Vagina (tissue), 2 donors: Measurements from ENCODE around the gene CHPF. TPM values are rescaled to one million over a fixed set of nuclear protein-coding genes. Genes with fewer than 3 reads are reported as not detected.

Experiments used
- DNase-seq, 2 donors: peaks; one replicate each; pipeline ENCODE4 v3.0.0-alpha.2; 2017; ENCODE audit errors: extremely low spot score in 2 of 2
- H3K27ac ChIP-seq: fragments of 200-600 bp; sonication (generic); one replicate; pipeline ENCODE4 v1.5.1; 2019
- H3K27me3 ChIP-seq: fragments of 200-600 bp; sonication (generic); one replicate; pipeline ENCODE4 v1.5.1; 2019
- H3K36me3 ChIP-seq, 2 donors: fragments of 200-600 bp; sonication (generic); one replicate each; pipeline ENCODE4 v1.5.1; 2017 to 2019
- H3K4me1 ChIP-seq: fragments of 200-600 bp; sonication (generic); one replicate; pipeline ENCODE4 v1.5.1; 2019
- H3K4me3 ChIP-seq, 2 donors: fragments of 200-600 bp; sonication (generic); 1 replicate in 1 of 2; 2 replicates in 1 of 2; pipeline ENCODE4 v1.5.1; 2016 to 2019
- H3K9me3 ChIP-seq: fragments of 200-600 bp; sonication (generic); one replicate; pipeline ENCODE4 v1.5.1; 2019
- POLR2A ChIP-seq, 2 donors: fragments of 450-650 bp; IDR thresholded peaks; one replicate each; pipeline ENCODE4 v1.6.1; 2017; ENCODE audit warnings: antibody characterized with exemption in 2 of 2, mild to moderate bottlenecking in 2 of 2, moderate library complexity in 2 of 2
- POLR2AphosphoS5 ChIP-seq, 2 donors: sonication (generic); formaldehyde crosslinking; IDR thresholded peaks; one replicate each; pipeline ENCODE4 v1.9.0; 2017; ENCODE audit warnings: antibody characterized with exemption in 2 of 2, mild to moderate bottlenecking in 2 of 2, low read depth in 1 of 2; ENCODE audit not compliant: insufficient read depth in 1 of 2
- intact Hi-C: fragments of 100-400 bp; cut with DNase I; formaldehyde crosslinking; loops from one replicate; pipeline ENCODE4 v1.15.1; 2023
- total RNA-seq: library from RNA; depleted of rRNA; stranded (reverse); fragments of >200 nt; gene quantifications from one replicate; pipeline ENCODE4 v1.2.3, GENCODE V29; 2016
- TF ChIP-seq, protein P1 (sequence below), 3 experiments: fragments of 450-650 bp in 2 of 3; fragments of 200-600 bp in 1 of 3; sonication (generic) in 1 of 3; IDR thresholded peaks; one replicate each; pipeline ENCODE4 v1.5.1; 2017 to 2019; ENCODE audit warnings: antibody characterized with exemption in 3 of 3, mild to moderate bottlenecking in 2 of 3, moderate library complexity in 2 of 3

CHPF gene
- total RNA-seq, 1 donor from 2014 or later = 41.5 TPM

DNA sequence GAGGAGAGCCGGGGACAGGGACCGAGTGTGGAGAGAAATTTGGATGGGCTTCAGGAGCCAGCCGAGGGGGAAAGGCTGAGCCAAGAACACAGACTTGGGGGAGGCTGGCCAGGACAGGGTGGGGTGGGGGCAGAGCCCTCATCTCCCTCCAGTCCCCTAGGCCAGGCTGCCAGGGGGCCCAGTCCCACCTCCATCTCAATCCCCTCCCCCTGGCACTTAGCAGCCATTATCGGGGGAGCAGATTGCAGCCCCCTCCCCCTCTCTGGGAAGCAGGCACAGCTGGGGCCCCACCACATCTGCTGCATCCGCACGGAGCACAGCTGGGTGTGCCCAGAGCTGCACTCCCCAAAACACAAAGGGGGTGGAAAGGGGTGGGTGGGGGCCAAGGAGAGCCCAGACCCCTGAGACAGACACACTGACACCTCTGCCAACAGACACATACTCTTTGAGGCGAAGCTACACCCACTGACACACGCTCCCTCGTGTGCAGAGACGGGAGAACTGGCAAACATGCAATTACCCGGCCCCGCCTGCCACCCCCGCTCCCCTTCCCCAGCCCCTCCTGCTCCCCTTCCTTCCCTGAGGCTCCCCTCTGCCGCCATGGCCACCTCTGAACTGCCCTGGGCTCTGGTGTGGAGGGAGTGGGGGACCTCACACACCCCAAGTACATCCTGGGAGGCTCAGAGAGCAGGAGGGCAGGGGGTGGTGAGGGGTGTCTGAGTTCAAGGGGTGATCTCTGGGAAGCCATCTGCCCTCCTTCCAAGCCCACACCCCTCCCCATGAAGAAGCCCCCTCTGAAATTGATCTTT lies 34.4 kb downstream of the CHPF start:
- no peaks in the 10 kb centered on the region for H3K27me3 ChIP-seq
- intact Hi-C loops = no loop called here
- H3K4me3 ChIP-seq = peak overlapping the region in 1 of 2 donors; percentile 41

DNA sequence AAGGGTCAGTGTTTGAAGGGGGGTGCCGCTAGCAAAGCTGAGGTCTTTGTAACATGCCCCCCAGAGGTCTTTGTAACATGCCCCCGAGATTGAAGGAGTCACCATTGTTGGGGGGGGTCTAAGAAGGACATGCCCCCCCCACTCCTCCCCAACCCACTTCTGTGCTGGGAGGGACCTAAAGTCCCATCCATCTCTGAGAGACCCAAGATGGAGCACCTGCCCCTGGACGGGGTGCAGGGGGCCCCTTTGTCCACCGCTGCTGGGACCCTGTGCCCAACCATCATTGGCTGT lies 35.2 kb downstream of the CHPF start:
- H3K27me3 ChIP-seq = no peaks in the 10 kb centered on the region
- peaks cover 21% of the 10 kb centered on the region for H3K4me1 ChIP-seq
- peaks cover 0 to 32% of the 10 kb centered on the region in 2 donors for H3K36me3 ChIP-seq
- intact Hi-C loops = no loop called here
- no peak for TF ChIP-seq POLR2A (IDR thresholded peaks at IDR 0.05)
- TF ChIP-seq, protein P1, sequence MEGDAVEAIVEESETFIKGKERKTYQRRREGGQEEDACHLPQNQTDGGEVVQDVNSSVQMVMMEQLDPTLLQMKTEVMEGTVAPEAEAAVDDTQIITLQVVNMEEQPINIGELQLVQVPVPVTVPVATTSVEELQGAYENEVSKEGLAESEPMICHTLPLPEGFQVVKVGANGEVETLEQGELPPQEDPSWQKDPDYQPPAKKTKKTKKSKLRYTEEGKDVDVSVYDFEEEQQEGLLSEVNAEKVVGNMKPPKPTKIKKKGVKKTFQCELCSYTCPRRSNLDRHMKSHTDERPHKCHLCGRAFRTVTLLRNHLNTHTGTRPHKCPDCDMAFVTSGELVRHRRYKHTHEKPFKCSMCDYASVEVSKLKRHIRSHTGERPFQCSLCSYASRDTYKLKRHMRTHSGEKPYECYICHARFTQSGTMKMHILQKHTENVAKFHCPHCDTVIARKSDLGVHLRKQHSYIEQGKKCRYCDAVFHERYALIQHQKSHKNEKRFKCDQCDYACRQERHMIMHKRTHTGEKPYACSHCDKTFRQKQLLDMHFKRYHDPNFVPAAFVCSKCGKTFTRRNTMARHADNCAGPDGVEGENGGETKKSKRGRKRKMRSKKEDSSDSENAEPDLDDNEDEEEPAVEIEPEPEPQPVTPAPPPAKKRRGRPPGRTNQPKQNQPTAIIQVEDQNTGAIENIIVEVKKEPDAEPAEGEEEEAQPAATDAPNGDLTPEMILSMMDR (IDR thresholded peaks at IDR 0.05) = no peak
- TF ChIP-seq POLR2AphosphoS5 (IDR thresholded peaks at IDR 0.05; ENCODE audit: insufficient read depth in 1 of 2, low read depth in 1 of 2) = no peak
- H3K4me3 ChIP-seq = no peak overlapping the region
- H3K27ac ChIP-seq = no peak overlapping the region
- DNase-seq = no peak
- H3K9me3 ChIP-seq = no peaks in the 10 kb centered on the region

More for the DNA sequence above, 34.4 kb downstream of the CHPF start:
- Histone ChIP-seq H3K27ac (peak overlapping the region; percentile 24), H3K36me3 (peaks cover 0 to 27% of the 10 kb centered on the region in 2 donors), H3K9me3 (no peaks in the 10 kb centered on the region), H3K4me1 (peaks cover 23% of the 10 kb centered on the region)
- DNase-seq = no peak
- TF ChIP-seq POLR2A (IDR thresholded peaks at IDR 0.05) (no peak), POLR2AphosphoS5 (IDR thresholded peaks at IDR 0.05; ENCODE audit: insufficient read depth in 1 of 2, low read depth in 1 of 2) (no peak)
- TF ChIP-seq, protein P1 (IDR thresholded peaks at IDR 0.05) = no peak

DNA sequence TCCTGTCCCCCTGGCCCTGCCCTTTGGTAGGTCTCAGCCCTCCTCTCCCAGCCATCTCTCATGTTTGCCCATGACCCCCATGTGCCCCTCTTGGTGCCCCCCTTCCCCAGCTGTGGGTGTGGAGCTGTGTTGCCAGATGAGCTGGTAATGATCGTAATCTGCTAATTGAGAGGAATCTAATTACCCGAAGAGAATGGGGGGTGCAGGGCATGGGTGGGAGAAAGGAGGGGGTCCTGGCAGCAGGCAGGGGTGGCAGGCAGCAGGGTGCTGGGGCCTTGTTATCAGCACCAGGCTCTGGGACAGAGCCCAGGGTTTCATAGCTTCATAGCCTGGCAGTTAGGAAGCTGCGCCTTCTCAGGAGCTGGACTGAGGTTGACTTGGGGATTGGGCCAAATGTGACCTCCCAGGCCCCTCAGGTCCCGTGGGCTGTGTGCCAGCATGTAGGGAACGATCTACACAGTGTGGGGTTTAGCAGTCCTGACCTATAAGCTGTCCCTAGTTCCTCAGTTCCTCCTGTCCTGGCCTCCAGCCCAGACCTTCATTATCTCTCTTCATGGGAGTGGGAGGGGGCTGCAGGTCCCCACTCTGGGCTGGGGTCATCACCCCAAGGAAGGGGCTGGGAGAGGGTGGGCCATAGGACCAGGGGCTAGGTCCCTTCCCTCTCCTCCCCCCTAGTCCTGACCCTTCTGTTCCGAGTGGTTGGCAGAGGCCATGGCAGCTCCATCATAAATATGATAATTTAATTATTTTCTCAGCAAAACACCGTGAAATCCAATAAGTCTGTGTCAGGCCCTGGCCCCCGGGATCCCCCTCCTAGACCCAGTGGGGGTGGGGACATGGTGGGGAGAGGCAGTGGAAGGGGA lies 35.8 kb downstream of the CHPF start:
- H3K9me3 ChIP-seq = no peaks in the 10 kb centered on the region
- peaks cover 21% of the 10 kb centered on the region for H3K4me1 ChIP-seq
- no peak overlapping the region for H3K27ac ChIP-seq
- no peak overlapping the region for H3K4me3 ChIP-seq
- peaks cover 0 to 35% of the 10 kb centered on the region in 2 donors for H3K36me3 ChIP-seq
- DNase-seq = no peak
- intact Hi-C loops = no loop called here
- TF ChIP-seq POLR2A (IDR thresholded peaks at IDR 0.05) (no peak), POLR2AphosphoS5 (IDR thresholded peaks at IDR 0.05; ENCODE audit: insufficient read depth in 1 of 2, low read depth in 1 of 2) (no peak)
- TF ChIP-seq, protein P1 (IDR thresholded peaks at IDR 0.05) = no peak
- H3K27me3 ChIP-seq = no peaks in the 10 kb centered on the region

DNA sequence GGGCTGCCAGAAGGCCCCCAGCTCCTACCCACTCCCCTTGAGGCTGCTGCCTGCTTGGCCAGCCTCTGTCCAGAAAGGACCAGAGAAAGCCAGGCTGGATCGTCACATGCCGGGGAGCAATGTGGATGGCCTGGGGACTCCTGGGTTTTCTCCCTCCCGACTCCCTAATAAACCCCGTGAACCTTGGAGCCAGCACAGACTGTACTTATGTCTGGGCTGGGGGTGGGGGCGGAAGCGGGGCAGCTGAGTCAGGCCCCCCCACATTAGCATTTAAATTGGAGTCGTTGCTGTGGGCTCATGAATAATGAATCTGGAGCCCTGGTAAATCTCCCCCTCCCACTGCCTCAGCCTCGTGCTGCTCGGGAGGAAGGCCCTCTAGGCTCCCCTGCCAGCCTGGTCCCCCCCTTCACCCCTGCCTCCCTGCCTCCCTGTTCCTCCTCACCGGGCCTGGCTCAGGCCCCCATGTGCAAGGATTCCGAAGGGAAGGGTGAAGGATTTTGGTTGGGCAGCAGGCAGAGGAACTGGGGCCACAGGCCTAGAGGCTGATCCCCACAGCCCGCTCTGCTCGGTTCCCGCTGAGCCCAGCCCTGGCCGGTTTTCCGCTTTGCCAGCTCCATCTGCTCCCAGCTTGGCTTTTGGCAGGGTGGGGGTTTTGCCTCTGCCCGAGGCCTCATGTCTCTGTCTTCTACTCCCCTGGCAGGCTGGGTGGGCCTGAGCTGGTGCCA lies 36.6 kb downstream of the CHPF start:
- H3K36me3 ChIP-seq = peaks cover 0 to 35% of the 10 kb centered on the region in 2 donors
- DNase-seq = no peak

More for the DNA sequence above, 36.6 kb downstream of the CHPF start:
- TF ChIP-seq POLR2A (IDR thresholded peaks at IDR 0.05) = no peak
- TF ChIP-seq, protein P1 (IDR thresholded peaks at IDR 0.05) = no peak
- no peak for TF ChIP-seq POLR2AphosphoS5 (IDR thresholded peaks at IDR 0.05; ENCODE audit: insufficient read depth in 1 of 2, low read depth in 1 of 2)
- Histone ChIP-seq H3K9me3 (no peaks in the 10 kb centered on the region), H3K4me1 (peaks cover 21% of the 10 kb centered on the region), H3K4me3 (no peak overlapping the region), H3K27ac (no peak overlapping the region), H3K27me3 (no peaks in the 10 kb centered on the region)
- intact Hi-C loops = no loop called here
